GDM1 (cell line): Measurements from ENCODE around the gene CA7.
"Not testable (repeated sequence)": the region's sequence is repeated elsewhere in the genome, so short reads cannot be mapped to it uniquely, and the experiment has no call there.

Experiments
- DNase-seq: peaks from one replicate; lab custom pipeline; 2025; lab: John Stamatoyannopoulos, UW

The CA7 gene

DNA sequence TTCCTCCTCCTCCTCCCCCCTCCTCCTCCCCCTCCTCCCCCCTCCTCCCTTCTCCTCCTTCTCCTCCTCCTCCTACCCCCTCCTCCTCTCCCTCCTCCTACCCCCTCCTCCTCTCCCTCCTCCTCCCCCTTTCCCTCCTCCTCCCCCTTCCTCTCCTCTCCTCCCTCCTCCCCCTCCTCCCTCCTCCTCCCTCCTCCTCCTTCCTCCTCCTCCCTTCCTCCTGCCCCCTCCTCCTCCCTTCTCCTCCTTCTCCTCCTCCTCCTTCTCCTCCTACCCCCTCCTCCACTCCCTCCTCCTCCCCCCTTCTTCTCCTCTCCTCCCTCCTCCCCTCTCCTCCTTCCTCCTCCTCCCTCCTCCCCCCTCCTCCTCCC, 29.5 kb downstream of the CA7 start:
- DNase-seq: peak; percentile 35

DNA sequence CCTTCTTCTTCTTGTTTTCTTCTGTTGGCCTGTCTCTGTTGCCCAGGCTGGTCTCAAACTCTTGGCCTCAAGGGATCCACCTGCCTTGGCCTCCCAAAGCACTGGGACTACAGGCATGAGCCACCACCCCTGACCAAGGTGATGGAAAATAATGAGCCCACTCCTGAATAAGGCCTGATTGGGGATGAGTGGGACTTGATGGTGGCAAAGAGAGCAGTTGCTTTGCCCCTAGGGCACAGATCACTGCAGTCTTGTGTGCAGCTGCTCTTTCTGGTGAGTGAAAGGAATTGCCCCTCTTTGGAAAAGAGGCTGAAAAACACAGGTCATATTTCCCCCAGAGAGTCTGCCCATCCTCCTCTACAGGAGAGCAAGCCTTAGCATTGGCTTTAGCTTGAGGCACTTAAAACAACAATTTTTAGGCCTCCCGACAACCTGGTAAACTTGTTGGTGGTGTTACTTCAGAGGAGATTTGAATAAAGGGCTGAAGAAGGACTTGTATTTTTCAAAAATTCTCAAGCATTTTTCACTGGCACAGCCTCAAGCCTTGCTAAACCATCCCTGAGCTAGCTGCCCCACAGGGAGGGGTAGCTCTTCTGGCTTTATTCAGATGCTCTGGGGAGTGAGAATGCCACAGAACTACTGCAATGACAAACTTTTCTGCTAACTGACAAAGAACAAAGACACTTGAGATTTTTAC, 30.0 kb downstream of the CA7 start:
- DNase-seq: no peak

DNA sequence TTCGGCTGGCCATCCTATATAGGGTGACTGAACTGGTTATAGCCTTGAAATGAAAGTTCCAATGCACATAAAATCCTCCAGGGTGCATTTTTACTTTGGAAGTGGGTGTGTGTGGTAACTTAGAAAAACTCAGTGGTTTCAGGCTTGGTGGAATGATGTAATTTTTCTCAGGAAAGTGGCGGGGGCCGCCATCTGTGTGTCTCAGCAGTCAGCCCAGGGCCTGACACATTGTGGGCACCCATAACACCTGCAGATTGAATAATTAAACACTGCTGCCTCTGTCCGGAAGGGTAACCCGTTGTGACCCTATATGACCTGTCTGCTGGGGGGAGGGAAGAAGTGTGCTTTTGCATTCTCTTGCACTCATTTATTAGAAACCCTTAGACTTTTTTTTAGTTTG, 33.9 kb downstream of the CA7 start:
- DNase-seq: no peak

DNA sequence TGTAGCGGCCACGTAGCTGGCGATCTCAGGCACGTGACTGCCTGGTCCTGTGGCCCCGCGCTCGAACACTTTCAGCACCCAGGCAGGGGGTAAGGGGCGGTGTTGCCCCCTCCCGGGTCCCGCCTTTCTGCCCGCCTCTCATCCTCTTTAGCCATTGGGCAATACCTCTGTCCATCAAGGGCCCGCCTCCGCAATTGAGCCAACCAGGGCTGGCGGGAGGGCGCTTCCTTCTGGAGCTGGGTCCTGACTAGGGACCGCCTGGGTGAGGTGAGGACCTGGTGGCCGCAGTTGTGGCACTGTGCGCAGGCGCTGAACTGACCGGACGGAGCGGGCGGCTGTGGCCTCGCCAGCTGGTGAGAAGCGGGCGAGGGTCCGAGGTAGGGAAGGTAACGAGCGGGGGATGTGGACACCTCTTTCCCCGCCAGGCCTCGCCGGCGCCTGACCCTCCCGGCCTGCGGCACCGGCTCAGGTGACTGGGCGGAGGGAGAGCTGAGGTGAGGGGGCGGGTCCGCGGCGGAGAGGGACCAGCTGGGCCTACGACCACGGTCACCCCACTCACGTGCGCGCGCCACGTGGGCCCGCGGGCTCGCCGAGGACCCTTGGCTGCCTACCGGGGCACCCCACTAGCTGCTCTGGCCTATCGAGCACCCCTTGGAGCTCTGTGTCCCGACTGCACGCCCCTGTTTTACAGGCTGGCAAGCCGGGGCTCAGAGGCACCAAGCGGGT, 36.2 kb downstream of the CA7 start, which contains the start of gene PDP2:
Gene PDP2 (plus strand): TSS at position 228 of the 726 bp plus-strand sequence. CDS start 3,770 bp downstream, outside the sequence.
- DNase-seq: peak; percentile 75

DNA sequence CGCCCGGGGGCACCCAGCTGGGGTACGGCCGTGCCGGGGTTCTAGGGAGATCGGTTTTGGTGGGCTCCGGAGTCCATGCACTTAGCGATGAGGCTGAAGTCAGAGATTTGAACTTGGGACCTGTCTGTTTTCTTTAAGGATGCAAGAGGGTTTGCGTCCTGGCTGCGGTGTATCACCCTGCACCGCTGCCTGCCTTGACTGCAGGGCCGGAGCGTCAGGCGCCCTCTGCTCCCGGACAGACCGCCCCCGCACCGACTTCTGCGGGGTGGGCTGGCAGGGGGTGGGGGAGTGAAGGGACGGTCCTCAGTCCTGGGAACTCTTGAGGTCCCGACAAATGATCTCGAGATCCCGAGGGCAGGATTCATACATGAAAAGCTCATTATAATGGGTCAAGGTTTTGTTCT, 36.8 kb downstream of the CA7 start:
- DNase-seq: no peak

DNA sequence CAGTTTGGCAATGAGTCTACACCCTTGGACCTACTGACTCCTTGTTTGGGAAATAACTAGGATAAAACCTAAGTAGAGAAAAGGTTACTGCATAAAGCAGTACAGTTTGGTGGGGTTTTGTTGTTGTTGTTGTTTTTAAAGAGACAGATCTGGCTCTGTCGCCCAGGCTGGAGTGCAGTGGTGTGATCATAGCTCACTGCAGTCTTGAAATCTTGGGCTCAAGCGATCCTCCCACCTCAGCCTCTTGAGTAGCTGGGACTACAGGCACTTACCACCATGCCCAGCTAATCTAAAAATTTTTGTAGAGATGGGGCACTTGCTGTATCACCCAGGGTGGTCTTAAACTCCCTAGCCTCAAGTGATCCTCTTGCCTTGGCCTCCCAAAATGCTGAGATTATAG, 37.3 kb downstream of the CA7 start:
- DNase-seq: no peak

DNA sequence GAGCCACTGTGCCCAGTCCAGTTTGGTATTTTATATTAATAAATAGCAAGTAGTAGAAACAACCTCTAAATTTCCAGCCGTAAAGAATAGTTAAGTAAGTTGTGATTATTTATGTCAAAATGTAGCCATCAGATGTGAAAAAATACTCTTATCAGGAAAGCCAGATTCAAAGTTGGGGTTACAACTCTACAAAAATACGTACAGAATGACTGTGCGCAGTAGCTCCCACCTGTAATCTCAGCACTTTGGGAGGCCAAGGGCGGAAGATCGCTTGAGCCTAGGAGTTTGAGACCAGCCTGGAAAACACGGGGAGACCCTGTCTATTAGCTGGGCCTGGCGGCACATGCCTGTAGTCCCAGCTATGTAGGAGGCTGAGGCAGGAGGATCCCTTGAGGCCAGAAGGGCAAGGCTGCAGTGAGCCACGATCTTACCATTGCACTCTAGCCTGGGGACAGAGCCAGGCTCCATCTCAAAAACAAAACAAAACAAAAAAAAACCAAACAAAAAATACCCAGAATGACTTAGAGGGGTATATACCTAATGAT, 37.8 kb downstream of the CA7 start:
- DNase-seq: no peak

DNA sequence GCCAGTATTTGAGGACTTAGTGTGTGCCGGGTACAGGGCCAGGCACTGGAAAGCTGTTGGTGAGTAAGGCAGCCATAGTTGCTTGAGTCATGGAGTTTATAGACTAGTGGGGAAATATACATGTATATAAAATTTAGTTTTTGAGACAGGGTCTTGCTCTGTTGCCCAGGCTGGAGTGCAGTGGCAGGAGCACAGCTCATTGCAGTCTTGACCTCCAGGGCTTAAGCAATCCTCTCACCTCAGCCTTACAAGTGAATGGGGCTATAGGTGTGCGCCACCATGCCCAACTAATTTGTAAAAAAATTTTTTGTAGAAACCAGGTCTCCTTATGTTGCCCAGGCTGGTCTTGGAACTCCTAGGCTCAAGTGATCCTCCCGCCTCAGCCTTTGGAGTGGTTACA, 38.5 kb downstream of the CA7 start:
- no peak for DNase-seq

DNA sequence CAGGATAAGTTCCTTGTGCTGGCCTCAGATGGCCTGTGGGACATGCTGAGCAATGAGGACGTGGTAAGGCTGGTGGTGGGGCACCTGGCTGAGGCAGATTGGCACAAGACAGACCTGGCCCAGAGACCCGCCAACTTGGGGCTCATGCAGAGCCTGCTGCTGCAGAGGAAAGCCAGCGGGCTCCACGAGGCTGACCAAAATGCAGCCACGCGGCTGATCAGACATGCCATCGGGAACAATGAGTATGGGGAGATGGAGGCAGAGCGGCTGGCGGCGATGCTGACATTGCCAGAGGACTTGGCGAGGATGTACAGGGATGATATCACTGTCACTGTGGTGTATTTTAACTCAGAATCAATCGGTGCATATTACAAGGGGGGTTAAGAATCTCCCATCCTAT, 41.3 kb downstream of the CA7 start:
- no peak for DNase-seq

DNA sequence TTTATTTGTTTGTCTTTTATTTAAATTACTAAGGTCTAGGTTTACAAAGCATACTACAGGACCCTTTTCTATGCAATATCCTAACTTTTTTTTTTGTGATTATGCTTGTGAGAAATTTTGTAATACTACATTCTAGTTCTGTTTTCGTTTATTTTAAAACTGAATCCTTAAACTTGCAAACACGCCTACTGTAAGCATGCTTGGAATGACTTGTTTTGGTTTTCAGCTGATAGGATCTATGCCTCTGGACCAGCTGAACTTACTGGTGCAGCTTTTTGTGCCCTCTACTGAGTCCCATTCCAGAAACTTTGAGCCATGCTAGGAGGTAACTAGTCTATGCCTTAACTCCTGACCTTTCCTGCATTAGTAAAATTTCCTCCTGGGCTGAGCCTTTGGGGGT, 42.1 kb downstream of the CA7 start:
- DNase-seq: no peak

DNA sequence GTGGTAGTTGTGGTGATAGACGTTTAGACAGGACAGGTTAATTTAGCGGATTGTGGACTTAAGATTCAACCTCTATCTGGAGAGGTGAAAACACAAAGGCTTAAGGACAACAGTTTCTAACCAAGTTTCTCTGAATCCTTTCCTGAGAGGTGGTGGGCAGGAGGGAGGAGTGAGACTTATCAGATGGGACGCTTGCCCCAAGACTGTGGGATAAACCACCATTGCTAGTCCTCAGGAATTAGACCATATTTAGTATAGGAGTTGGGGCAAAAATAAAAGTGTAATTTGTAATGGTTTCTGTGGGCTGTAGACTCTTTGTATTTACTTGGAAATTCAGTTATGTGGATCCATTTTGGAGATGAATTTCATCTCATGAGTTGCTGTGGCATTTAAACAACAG, 42.7 kb downstream of the CA7 start:
- no peak for DNase-seq

DNA sequence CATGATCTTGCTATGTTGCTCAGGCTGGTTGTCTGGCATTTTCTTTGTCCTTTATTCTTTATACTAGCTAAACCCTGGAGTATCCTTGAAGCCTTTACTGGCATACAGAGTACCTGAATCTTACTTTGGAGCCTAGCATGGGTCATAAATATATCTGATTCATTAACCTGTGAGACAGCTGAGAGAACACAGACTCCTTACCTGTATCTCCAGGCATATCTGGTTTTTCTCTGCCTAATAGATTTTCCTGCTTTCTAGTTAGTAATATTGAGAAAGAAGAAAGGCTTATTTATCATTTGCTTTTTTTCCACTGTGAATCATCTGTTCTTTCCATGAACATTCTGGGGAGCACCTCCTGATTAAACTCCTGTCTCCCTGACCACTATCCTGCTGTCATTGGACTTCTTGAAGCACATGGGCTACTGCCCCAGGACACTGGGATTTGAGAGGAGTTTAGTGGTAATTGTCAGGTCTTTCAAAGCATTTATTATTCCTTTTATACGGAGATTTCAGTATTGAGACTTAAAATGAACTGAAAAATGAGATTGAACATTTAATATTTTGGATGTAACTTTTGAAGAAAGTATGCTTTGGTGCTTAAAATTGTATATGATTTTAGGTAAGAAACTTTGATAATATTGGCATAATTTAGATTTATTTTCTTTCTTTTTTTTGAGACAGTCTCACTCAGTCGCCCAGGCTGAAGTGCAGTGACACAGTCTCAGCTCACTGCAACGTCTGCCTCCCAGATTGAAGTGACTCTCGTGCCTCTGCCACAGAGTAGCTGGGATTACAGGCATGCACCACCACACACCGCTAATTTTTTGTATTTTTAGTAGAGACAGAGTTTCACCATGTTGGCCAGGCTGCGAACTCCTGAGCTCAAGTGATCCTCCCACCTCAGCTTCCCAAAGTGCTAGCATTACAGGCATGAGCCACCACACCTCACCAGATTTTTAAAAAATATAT, 44.7 kb downstream of the CA7 start:
- DNase-seq: no peak

DNA sequence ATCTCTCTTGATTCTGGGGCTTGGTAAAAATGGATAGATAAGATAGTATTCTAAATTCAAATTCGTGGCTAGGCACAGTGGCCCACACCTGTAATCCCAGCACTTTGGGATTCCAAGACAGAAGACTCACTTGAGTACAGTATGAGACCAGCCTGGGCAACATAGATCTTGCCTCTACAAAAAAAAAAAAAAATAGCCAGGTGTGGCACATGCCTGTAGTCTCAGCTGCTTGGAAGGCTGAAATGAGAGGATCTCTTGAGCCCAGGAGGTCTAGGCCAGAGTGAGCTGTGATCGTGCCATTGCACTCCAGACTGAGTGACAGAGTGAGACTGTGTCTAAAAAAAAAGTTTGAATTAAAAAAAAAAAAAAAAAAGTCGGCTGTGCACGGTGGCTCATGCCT, 45.4 kb downstream of the CA7 start:
- no peak for DNase-seq

DNA sequence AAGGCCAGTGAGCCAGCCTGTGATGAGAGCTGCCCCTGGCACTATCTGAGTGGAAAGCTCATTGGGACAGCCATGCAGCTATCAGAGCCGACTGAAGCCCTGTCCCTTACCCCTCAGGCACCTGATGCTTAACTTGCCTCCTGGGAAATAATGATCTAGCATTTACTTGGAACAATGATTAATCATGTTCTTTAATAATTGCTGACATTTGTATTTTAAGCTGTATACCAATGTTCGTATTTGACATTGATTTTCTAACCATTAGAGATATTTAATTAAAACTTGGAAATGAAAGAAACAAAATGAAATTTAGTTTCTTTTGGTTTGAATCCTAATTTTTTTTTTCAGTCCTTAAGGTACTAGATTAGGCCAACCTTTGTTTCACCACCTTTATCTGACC, 46.6 kb downstream of the CA7 start:
- no peak for DNase-seq

DNA sequence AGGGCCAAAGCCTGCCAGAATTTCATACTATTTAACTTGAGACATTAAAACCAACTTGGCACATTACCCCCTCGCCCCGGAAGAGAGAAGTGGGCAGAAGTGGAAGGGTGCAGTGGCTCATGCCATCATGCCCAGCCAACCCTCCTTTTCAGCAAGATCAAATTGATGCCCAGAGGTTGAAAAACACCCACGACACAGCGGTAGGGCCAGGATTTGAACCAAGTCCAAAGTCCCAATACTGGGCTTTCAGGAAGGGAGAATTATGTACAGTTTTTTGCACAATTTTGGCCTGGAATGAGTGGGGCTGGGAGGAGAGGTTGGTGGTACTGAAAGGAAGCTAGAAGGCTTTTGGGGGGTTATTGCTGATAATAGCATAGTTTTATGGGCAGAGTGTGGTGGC, 47.1 kb downstream of the CA7 start:
- DNase-seq: no peak

DNA sequence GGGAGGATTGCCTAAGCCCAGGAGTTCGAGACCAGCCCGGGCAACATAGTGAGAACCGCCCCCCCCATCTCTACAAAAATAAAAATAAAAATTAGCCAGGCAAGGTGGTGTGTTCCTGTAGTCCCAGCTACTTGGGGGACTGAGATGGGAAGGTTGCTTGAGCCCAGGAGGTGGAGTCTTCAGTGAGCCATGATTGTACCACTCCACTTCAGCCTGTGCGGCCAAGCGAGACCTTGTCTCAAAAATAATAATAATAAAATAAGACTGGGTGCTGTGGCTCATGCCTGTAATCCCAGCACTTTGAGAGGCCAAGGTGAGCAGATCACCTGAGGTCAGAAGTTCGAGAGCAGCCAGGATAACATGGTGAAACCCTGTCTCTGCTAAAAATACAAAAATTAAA, 47.6 kb downstream of the CA7 start:
- no peak for DNase-seq

DNA sequence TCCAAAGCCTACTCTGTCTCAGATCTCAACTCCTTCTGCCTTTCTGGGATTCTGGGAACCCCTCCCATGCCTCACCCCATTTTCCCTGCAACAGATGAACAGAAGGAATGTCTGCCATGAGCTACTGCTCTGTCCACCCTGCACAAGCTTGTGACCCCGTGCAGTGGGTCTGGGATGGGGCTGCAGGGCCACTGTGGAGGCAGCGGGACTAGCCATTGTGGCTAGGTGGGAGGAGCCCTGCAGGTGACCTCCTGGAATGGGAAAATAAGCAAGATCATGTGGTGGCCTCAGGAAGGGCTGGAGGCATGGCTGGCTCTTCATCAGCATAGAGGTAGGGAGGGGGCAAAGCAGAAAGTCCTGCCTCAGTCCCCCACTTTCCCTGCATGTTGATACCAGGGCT, 49.8 kb downstream of the CA7 start:
- DNase-seq: no peak

DNA sequence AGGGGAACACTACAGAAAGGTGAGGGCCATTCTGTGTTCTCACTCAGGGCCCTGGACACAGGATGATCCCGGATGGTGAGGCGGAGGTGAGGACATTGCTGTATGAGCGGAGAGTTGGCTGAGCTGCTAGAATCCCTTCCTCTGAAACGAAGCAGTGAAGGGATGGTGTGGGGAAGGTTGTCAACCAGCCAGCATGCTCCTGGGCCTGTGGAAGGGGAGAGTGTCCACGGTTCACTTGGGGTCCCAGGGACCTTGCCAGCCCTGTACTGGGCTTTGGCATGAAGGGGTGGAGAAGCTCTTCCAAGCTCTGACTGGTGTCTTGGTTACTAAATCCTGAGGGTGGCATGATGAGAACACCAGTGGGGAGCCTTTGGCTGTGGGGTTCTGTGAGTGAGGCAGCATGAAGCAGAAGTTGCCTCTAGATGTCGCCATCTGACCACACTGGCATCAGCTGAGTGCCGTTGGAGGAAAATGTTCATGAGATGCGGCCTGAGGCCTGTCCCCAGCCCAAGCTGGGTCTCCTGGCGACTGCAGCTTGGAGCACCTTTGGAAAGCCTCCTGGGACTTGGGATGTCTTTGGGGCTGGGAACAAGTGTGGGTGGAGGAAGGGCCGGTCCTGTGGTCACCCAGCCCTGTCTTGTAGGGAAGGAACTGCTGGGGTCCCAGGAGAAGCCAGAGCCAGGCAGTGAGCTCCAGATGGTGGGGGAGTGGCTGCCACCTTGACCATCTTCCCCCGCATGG, 50.9 kb downstream of the CA7 start:
- DNase-seq: peak; percentile 34

DNA sequence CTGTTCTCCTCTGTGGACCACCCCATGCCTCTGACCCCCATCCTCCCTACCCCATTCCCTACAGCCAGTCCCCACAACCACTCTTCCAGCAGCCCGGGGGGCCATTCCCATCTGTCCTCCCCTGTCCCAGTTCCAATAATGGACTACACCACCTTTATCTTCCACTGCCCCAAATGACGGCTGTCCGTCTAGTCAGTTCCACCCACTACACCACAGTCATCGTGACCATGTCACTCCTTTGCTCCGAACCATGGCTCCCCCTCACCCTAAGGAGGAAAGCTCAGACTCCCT, 51.4 kb downstream of the CA7 start:
- no peak for DNase-seq

DNA sequence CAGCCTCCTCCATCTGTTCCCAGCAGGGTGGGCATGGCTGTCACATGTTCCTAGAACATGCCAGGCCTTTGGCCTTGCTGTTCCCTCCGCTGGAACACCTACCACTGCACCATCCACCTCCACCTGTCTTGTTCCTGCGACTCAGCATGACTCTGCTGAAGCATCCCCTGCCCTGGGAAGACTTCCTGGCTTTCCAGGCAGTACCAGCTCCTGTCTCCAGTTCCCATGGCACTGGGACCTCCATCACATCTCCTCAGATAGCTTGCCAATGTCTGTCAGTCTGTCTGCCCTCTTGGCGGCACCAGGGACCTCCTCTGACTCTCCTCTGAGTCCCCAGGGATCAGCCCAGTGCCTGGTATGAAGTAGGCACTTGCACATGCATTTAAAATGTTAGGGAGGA, 51.8 kb downstream of the CA7 start:
- DNase-seq: no peak

DNA sequence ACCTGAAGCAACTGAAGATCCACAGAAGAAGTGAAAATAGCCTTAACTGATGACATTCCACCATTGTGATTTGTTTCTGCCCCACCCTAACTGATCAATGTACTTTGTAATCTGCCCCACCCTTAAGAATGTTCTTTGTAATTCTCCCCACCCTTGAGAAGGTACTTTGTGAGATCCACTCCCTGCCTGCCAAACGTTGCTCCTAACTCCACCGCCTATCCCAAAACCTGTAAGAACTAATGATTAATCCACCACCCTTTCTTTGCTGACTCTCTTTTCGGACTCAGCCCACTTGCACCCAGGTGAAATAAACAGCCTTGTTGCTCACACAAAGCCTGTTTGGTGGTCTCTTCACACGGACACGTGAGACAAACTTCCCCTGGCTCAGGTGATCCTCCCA, 52.5 kb downstream of the CA7 start:
- not testable (repeated sequence) for DNase-seq

DNA sequence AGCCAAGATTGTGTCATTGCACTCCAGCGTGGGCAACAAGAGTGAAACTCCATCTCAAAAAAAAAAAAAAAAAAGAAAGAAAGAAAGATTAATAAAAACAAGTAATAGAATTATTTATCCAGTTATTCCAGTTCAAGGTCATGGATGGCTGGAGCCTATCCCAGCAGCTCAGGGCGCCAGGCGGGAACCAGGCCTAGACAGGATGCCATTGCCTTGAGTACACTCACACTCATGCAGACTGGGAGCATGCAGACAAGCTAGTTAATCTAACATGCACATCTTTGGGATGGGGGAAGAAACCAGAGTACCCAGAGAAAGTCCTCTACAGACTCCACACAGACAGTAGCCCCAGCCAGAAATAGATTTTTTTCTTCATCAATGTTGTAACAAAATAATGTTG, 54.0 kb downstream of the CA7 start:
- no peak for DNase-seq
